A673 (cell line): ENCODE data around the gene RAB11FIP4. TPM values are rescaled to one million over a fixed set of nuclear protein-coding genes. Genes with fewer than 3 reads are reported as not detected.

Experiments used
- BruUV-seq: library from RNA; stranded (reverse); fragments of 400-500 nt; replicated peaks from 2 replicates; lab custom pipeline; 2021; lab: Mats Ljungman, UMichigan
- CTCF ChIA-PET: fragments of 300-600 bp; sonication (Branson Sonifier 250); formaldehyde crosslinking; loops from one replicate; lab custom pipeline; 2022; ENCODE audit warnings: antibody characterized with exemption; lab: Charles Lee
- POLR2A ChIA-PET: fragments of 300-600 bp; sonication (Branson Sonifier 250); formaldehyde crosslinking; loops from one replicate; lab custom pipeline; 2022; ENCODE audit warnings: antibody characterized with exemption; ENCODE audit not compliant: low non-redundant PET; lab: Charles Lee
- DNase-seq: peaks from one replicate; pipeline ENCODE4 v3.0.0-alpha.2; 2015; ENCODE audit warnings: low spot score
- H3K27ac ChIP-seq: fragments of 200-600 bp; sonication (generic); 2 replicates; pipeline ENCODE4 v1.5.1; 2016; ENCODE audit warnings: mixed run types, low read depth, mild to moderate bottlenecking, mixed read lengths, antibody characterized with exemption, low read length; ENCODE audit not compliant: poor library complexity, severe bottlenecking
- H3K27me3 ChIP-seq: fragments of 200-600 bp; sonication (generic); replicated peaks from 2 replicates; pipeline ENCODE4 v1.6.1; 2017; ENCODE audit warnings: mixed run types, low read depth, mild to moderate bottlenecking, mixed read lengths, antibody characterized with exemption, low read length; ENCODE audit not compliant: insufficient read depth, poor library complexity
- H3K36me3 ChIP-seq: fragments of 200-600 bp; sonication (generic); 2 replicates; pipeline ENCODE4 v1.6.1; 2016; ENCODE audit warnings: mixed run types, mild to moderate bottlenecking, mixed read lengths, antibody characterized with exemption, low read length; ENCODE audit not compliant: insufficient read depth, poor library complexity, severe bottlenecking
- H3K4me1 ChIP-seq: fragments of 200-600 bp; sonication (generic); 2 replicates; pipeline ENCODE4 v1.6.1; 2017; ENCODE audit warnings: mixed run types, mild to moderate bottlenecking, mixed read lengths, antibody characterized with exemption, low read length; ENCODE audit not compliant: insufficient read depth, poor library complexity, severe bottlenecking
- H3K4me3 ChIP-seq: fragments of 200-600 bp; sonication (generic); 2 replicates; pipeline ENCODE4 v1.5.1; 2016; ENCODE audit warnings: low read depth, mixed run types, mild to moderate bottlenecking, mixed read lengths, low read length; ENCODE audit not compliant: poor library complexity, severe bottlenecking
- H3K9me3 ChIP-seq: fragments of 200-600 bp; sonication (generic); 2 replicates; pipeline ENCODE4 v1.6.1; 2016; ENCODE audit warnings: mixed run types, low read depth, mild to moderate bottlenecking, mixed read lengths, antibody characterized with exemption, low read length; ENCODE audit not compliant: poor library complexity, severe bottlenecking
- CTCF ChIP-seq: fragments of 300-800, 200-600 bp; sonication (generic); conservative IDR thresholded peaks from 2 replicates; pipeline ENCODE4 v1.5.1; 2017; ENCODE audit warnings: low read depth, mild to moderate bottlenecking, antibody characterized with exemption, low read length, moderate library complexity, mixed read lengths
- EZH2 ChIP-seq: fragments of 200-600 bp; sonication (generic); IDR thresholded peaks from 2 replicates; pipeline ENCODE4 v1.6.1; 2017; ENCODE audit warnings: borderline replicate concordance, low read depth, mild to moderate bottlenecking, mixed read lengths, antibody characterized with exemption, low read length; ENCODE audit not compliant: poor library complexity, severe bottlenecking
- intact Hi-C: fragments of 100-400 bp; cut with micrococcal nuclease; formaldehyde crosslinking; loops from one replicate; pipeline ENCODE4 v1.10.0; 2022; ENCODE audit not compliant: unreplicated experiment
- total RNA-seq: library from RNA; stranded (reverse); gene quantifications from 2 replicates; pipeline ENCODE4 v1.2.3, GENCODE V29; 2021

The RAB11FIP4 gene
- total RNA-seq, 1 experiment from 2014 or later, result 2.4 TPM

GRCh38 chr17:31413874-31414549 is 22.5 kb downstream of the RAB11FIP4 start:
- ChIA-PET POLR2A (interaction anchor here (0.5 kb wide), 1 partner anchor 474 kb away, joined by 7 read pairs; no protein-coding TSS in a partner anchor), CTCF (no interaction called here)
- no peaks in the 10 kb centered on the region for H3K36me3 ChIP-seq
- H3K27me3 ChIP-seq, result no peaks in the 10 kb centered on the region
- H3K27ac ChIP-seq, result no peak overlapping the region
- H3K4me1 ChIP-seq, result no peaks in the 10 kb centered on the region
- TF ChIP-seq CTCF (no peak), EZH2 (no peak)
- DNase-seq, result no peak
- no peaks in the 10 kb centered on the region for H3K9me3 ChIP-seq
- no peak overlapping the region for H3K4me3 ChIP-seq
- no TSS peak for BruUV-seq
- intact Hi-C loops, result no loop called here

- intact Hi-C loops, result no loop called here
- CTCF ChIA-PET, result no interaction called here
- DNase-seq, result no peak
- H3K36me3 ChIP-seq, result no peaks in the 10 kb centered on the region
- no peak overlapping the region for H3K27ac ChIP-seq
- POLR2A ChIA-PET, result no interaction called here
- no TSS peak for BruUV-seq
- no peak overlapping the region for H3K4me3 ChIP-seq
- TF ChIP-seq CTCF, result no peak
- no peak for TF ChIP-seq EZH2
- no peaks in the 10 kb centered on the region for H3K9me3 ChIP-seq
- no peaks in the 10 kb centered on the region for H3K4me1 ChIP-seq
- H3K27me3 ChIP-seq, result no peaks in the 10 kb centered on the region
Observed at GRCh38 chr17:31414550-31414918, 23.1 kb downstream of the RAB11FIP4 start.

GRCh38 chr17:31415004-31415454 is 23.6 kb downstream of the RAB11FIP4 start:
- CTCF ChIA-PET, result no interaction called here
- H3K27ac ChIP-seq, result no peak overlapping the region
- H3K27me3 ChIP-seq, result no peaks in the 10 kb centered on the region
- no peak for TF ChIP-seq EZH2
- TF ChIP-seq CTCF, result no peak
- H3K4me1 ChIP-seq, result no peaks in the 10 kb centered on the region
- intact Hi-C loops, result no loop called here
- BruUV-seq, result no TSS peak
- DNase-seq, result no peak
- POLR2A ChIA-PET, result no interaction called here
- H3K36me3 ChIP-seq, result no peaks in the 10 kb centered on the region
- no peak overlapping the region for H3K4me3 ChIP-seq
- H3K9me3 ChIP-seq, result no peaks in the 10 kb centered on the region
